GM21619 (cell line): ENCODE measurements around the gene SPOCK1.

Experiments used
- ATAC-seq: cut with Tn5 transposase; IDR thresholded peaks from one replicate; pipeline ENCODE4 v1.9.1; 2021; ENCODE audit not compliant: unreplicated experiment

Gene SPOCK1

GRCh38 chr5:137205231-137206027 is 293.7 kb downstream of the SPOCK1 start:
- ATAC-seq = no peak

DNA sequence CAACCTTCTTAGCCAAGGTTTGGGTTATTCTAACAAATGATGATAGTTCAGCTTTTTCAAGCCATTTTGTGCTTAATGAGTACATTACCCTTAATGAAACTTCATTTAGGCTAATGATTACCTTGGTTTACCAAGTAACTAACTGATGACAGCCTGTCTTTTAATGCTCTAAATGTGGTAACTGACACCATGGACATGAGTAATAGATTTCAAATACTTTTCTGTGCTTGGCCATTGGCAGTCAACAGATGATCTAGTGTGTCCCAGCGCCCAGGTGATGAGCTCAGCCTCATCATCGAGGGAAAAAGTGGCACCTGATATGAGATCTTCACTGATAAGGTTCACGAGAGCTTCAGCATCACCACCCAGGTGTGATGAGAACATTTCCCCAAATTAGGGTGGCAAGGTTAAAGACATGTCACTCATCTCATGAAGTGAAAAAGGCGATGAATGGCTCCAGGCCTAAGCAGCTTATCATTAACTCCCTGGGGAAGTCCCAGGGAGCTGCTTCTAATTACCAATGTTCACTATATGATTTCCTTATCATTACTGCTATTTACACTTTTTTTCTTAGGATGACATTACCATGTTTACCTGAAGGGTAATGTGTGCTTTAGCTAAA is 296.0 kb downstream of the SPOCK1 start:
- peak; percentile 54 for ATAC-seq

- ATAC-seq = no peak
These were observed 297.2 kb downstream of the SPOCK1 start for GRCh38 chr5:137201876-137202275.

DNA sequence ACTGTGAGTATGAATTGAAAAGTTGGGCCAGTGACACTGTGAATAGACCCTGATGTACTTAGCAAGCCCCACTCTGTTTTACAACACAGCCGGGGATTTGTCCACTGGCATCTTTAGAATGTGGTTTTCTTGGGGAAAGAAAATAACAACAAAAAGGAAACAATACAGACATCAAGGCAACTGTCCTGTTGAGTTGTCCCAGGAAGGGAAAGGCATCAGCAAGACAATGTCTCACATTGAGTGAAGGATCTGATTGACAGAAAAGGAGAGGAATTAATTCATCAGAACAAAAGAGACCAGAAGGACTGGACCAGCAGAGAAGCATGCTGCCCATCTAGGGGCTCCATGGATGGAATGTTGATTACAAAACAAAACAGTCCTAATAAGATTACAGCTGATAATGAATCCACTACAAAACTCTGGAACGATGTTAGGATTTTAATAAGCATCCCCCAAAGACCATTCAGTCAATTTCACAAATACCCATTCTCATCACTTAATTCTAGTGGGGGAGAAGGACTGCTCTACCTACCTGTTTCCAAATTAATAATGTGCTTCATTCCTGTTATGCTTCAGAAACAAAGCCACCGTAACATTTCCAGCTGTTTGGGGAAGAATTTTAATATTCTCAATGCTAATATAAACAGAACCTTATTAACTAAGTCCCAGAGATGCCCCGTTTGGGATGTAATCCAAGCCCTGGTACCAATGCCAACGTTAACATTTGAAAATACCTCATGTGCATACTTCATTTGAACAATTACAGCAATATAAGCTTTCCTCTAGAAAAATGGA is 298.0 kb downstream of the SPOCK1 start:
- no peak for ATAC-seq

DNA sequence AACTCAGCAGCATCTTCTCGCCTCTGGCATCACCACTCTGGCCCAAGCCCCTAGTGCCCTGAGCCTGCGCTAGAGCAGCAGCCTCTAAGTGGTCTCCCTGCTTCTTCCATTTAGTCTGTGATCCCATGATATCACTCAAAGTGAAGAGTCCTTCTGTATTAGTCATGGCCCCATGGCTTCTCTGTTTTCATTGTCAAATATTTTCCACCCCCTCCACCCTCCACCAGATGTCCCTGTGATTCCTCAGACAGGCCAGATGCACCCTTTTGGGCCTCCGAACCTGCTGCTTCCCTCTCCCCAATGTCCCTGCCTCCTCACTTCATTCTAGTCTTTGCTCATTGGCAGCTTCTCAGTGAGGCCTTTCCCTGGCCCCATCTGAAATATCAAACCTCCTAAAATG is 299.2 kb downstream of the SPOCK1 start:
- no peak for ATAC-seq

DNA sequence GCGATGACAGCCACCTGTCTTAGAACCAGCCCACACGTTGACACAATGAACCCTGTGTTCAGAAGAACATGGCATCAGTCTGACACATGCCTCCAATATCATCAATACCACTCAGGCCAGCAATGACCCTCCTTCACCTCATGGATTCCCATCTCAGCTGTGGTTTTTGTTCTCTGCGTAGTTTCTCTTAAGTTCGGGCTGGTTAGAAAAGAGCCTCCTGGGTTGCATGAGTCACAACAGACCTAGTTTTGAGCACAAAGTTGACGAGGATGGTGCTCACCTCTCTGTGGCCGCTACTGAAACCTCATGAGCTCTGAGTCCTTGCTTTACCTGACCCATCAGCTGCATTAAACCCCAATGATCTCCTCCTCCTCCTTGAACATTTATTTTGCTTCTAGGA is 299.9 kb downstream of the SPOCK1 start:
- no peak for ATAC-seq

GRCh38 chr5:137195483-137195882 is 303.6 kb downstream of the SPOCK1 start:
- ATAC-seq = no peak

DNA sequence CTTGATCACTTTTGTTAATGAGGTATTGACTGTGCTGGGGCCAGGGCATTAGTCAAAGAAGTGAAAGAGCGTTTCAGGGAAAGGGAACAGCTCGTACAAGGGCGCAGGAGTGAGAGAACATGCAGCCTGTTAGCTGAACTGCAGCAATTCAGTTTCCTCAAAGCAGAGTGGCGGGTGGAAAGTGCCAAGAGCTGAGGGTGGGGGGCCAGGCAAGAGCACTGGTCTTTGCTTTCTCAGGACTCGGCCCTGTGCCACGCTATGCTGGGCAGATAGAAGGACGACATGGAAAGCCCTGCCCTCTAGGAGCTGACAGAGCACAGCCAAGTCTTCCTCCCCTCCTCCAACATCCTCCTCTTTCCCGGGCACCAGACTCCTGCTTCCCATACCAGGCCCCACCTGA is 304.8 kb downstream of the SPOCK1 start:
- ATAC-seq = no peak

GRCh38 chr5:137192293-137192743 is 306.8 kb downstream of the SPOCK1 start:
- ATAC-seq = no peak

GRCh38 chr5:137191179-137191578 is 307.9 kb downstream of the SPOCK1 start:
- no peak for ATAC-seq

DNA sequence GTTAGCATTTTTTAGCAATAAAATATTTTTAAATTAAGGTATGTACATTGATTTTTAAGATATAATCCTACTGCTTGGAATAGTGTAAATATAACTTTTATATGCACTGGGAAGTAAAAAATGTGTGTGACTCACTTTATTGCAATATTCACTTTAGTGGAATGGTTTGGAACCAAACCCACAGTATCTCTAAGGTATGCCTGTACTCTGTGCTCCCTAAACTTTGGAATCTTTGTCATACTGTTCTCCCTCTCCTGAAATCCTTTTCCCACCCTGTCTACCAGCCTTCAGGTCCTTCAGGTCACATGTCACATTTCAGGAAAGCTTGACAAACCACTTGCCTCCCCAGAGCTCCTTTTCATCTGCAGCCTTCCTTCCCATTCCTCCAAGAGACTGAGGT is 308.7 kb downstream of the SPOCK1 start:
- no peak for ATAC-seq

GRCh38 chr5:137190031-137190430 is 309.1 kb downstream of the SPOCK1 start:
- no peak for ATAC-seq

GRCh38 chr5:137188566-137188965 is 310.6 kb downstream of the SPOCK1 start:
- no peak for ATAC-seq

- no peak for ATAC-seq
These were observed 312.2 kb downstream of the SPOCK1 start for GRCh38 chr5:137186759-137187461.

- ATAC-seq = no peak
These were observed 313.9 kb downstream of the SPOCK1 start for GRCh38 chr5:137185193-137185592.

DNA sequence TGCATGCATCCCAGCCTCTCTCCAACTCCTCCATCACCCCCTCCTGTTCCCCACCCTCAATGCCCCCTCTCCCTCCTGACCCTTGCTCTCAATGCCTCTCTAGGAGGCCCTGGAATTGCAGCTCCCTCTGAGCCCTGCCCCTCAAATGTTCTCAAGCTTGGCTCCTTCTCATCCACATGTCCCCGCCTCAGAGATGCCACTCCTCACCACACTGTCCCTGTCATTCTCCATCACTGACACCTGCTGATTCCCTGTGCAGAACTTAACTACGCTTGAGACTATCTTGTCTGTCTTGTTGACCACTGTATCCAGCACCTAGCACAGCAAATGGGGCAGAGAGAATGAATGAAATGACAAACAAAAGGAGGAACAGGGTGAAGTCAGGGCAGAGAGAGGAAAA is 314.4 kb downstream of the SPOCK1 start:
- ATAC-seq = no peak

- no peak for ATAC-seq
These were observed 316.6 kb downstream of the SPOCK1 start for GRCh38 chr5:137182576-137182975.

DNA sequence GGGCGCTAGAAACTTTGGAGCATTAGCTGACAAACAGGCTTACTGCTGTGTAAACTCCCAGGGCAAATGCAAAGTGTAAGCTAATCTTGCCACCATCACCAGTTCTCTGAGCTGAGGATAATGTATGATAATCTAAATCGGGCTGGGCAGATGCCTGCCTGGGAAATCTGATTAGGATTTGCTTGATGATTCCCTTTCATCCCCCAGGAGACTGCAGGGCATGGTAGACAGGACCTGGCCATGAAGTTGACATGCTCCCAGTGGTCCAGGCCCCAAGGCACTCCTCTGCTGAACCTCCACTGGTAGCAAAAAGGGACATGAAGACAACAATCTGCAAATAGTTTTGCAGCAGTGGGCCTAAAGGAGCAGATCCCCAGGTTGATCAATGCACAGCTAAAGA is 317.5 kb downstream of the SPOCK1 start:
- no peak for ATAC-seq

DNA sequence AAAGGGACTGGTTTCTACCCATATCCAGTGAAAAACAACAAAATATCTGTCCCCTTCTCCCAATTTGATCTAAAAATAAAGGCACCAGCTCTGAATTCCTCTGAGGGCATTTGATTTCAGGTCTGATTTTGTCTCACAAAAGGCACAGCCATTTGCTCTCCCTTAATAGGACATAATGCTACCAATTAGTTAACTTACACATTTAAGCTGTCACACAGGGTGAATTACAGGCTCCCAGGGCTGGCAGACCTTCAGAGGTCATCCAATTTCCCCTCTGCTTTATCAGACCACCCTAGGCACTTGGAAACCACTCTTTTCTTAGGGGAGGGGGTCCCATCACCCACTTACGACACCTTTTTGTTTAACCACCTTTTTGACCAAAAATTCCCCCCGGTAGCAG is 319.9 kb downstream of the SPOCK1 start:
- no peak for ATAC-seq

GRCh38 chr5:137176609-137177008 is 322.5 kb downstream of the SPOCK1 start:
- ATAC-seq = no peak

DNA sequence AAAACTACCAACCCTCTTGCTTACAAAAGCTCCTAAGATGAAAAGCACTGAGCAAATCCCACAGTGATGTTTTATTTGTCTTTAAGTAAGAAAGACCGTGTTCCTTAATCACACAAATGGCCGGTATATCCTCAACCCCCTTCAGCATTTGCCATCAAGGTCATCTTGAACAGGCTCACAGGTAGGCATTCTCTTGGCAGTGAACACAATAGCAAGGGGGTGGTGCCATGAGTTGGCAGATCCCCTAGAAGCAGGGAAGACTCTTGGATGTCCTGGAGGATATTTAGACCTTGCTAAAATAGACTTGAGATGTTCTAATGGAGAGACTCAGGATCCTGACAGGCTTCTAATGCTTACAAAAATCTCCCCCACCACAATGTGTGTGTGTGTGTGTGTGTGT is 323.0 kb downstream of the SPOCK1 start:
- ATAC-seq = no peak
